Activated CD8-positive, alpha-beta memory T cell treated with anti-CD3 and anti-CD28 coated beads, Interleukin-2, amount 10 ng/mL, durations not matched to agents 7 days and 5 days (primary cell): ENCODE data around the gene GRAP. TPM values are rescaled to one million over a fixed set of nuclear protein-coding genes. Genes with fewer than 3 reads are reported as not detected.
A peak's percentile ranks its signal among the peaks of the same experiment; 100 is the strongest.

ENCODE experiments used
- ATAC-seq: fragments of 150-1000 bp; cut with Tn5 transposase; one replicate; pipeline ENCODE4 v1.10.0; 2021; ENCODE audit warnings: moderate library complexity
- CTCF ChIA-PET: fragments of 350-600 bp; sonication (Branson Sonifier 250); formaldehyde crosslinking; loops from one replicate; lab custom pipeline; 2021; ENCODE audit warnings: antibody characterized with exemption; lab: Charles Lee
- DNase-seq: peaks from one replicate; pipeline ENCODE4 v3.0.0-alpha.2; 2020
- H3K27ac Mint-ChIP-seq: one replicate; pipeline ENCODE4 v1.8.0; 2021; ENCODE audit warnings: mild to moderate bottlenecking, mixed read lengths
- H3K27me3 Mint-ChIP-seq: one replicate; pipeline ENCODE4 v1.8.0; 2021; ENCODE audit warnings: mixed read lengths
- H3K36me3 Mint-ChIP-seq: one replicate; pipeline ENCODE4 v1.8.0; 2021; ENCODE audit warnings: mild to moderate bottlenecking, mixed read lengths
- H3K4me1 Mint-ChIP-seq: one replicate; pipeline ENCODE4 v1.8.0; 2021; ENCODE audit warnings: mixed read lengths
- H3K4me3 Mint-ChIP-seq: one replicate; pipeline ENCODE4 v1.8.0; 2021; ENCODE audit warnings: mild to moderate bottlenecking, moderate library complexity, mixed read lengths
- H3K9me3 Mint-ChIP-seq: one replicate; pipeline ENCODE4 v1.8.0; 2022; ENCODE audit warnings: low read depth, mixed read lengths
- total RNA-seq, 2 experiments: library from RNA; stranded (reverse); gene quantifications; one replicate each; pipeline ENCODE4 v1.2.3, GENCODE V29; 2021

The GRAP gene
- total RNA-seq, 2 experiments from 2014 or later: 9.7 to 10.4 TPM

DNA sequence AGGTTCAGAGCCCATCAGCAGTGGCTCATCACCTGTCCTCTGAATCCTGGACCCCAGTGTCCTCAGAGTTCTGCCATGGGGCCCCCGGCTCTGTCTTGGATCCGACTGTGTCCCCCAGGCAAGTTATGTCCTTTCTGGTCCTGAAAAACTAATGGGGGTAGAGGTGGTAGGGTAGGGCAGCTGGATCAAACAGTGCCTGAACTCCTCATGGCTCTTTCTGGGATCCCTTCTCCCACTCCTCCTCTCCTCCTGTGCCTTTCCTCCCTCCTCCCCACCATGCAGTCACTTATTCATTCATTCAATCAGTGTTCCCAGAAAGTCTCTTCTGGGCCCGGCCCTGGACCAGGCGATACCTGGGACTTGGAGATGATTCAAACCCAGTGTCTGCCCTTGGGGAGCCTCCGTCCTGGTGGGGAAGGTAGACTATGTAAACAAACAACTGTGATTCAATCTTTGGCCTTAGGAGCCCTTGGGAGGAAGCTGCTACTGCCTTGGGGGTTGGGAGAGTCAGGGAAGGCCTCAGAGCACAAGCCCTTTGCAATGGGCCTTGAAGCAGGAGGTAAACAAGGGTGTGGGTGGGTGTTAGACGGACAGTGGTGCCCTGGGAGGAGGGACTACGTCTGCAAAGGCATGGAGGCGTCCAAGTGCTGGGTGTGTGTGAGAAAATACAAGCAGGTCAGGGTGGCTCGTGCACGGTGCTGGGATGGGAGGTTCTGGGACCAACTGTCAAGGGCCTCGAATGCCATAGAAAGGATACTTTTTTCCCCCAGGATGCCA, 35.8 kb downstream of the GRAP start:
- H3K27ac Mint-ChIP-seq: no peak overlapping the region
- H3K4me3 Mint-ChIP-seq: no peak overlapping the region
- CTCF ChIA-PET: no interaction called here
- H3K27me3 Mint-ChIP-seq: peaks cover 15% of the 10 kb centered on the region
- ATAC-seq: no peak
- no peak for DNase-seq
- no peaks in the 10 kb centered on the region for H3K9me3 Mint-ChIP-seq
- H3K36me3 Mint-ChIP-seq: no peaks in the 10 kb centered on the region
- peaks cover 1% of the 10 kb centered on the region for H3K4me1 Mint-ChIP-seq

GRCh38 chr17:19009970-19010369, 36.8 kb downstream of the GRAP start:
- CTCF ChIA-PET: no interaction called here
- Mint-ChIP-seq H3K9me3 (no peaks in the 10 kb centered on the region), H3K27me3 (peaks cover 15% of the 10 kb centered on the region), H3K27ac (no peak overlapping the region), H3K4me1 (peaks cover 1% of the 10 kb centered on the region), H3K4me3 (no peak overlapping the region), H3K36me3 (no peaks in the 10 kb centered on the region)
- ATAC-seq (no peak), DNase-seq (no peak)

- H3K4me3 Mint-ChIP-seq: no peak overlapping the region
- H3K4me1 Mint-ChIP-seq: peaks cover 19% of the 10 kb centered on the region
- DNase-seq: no peak
- H3K9me3 Mint-ChIP-seq: no peaks in the 10 kb centered on the region
- CTCF ChIA-PET: no interaction called here
- no peak for ATAC-seq
- H3K27me3 Mint-ChIP-seq: peaks cover 15% of the 10 kb centered on the region
- no peak overlapping the region for H3K27ac Mint-ChIP-seq
- no peaks in the 10 kb centered on the region for H3K36me3 Mint-ChIP-seq
These were observed 40.1 kb downstream of the GRAP start for GRCh38 chr17:19006698-19007097.

GRCh38 chr17:19005789-19006430, 40.8 kb downstream of the GRAP start:
- no peak for ATAC-seq
- H3K4me1 Mint-ChIP-seq: peaks cover 19% of the 10 kb centered on the region
- H3K4me3 Mint-ChIP-seq: no peak overlapping the region
- peaks cover 15% of the 10 kb centered on the region for H3K27me3 Mint-ChIP-seq
- CTCF ChIA-PET: interaction anchor here (0.9 kb wide), 1 partner anchor 45 kb away, joined by 5 read pairs; no protein-coding TSS in a partner anchor
- no peak overlapping the region for H3K27ac Mint-ChIP-seq
- no peaks in the 10 kb centered on the region for H3K9me3 Mint-ChIP-seq
- no peak for DNase-seq
- H3K36me3 Mint-ChIP-seq: no peaks in the 10 kb centered on the region

- no peak for DNase-seq
- peak; percentile 6 for ATAC-seq
- Mint-ChIP-seq H3K9me3 (no peaks in the 10 kb centered on the region), H3K4me3 (no peak overlapping the region), H3K27ac (no peak overlapping the region), H3K27me3 (peaks cover 15% of the 10 kb centered on the region), H3K4me1 (peaks cover 19% of the 10 kb centered on the region), H3K36me3 (no peaks in the 10 kb centered on the region)
- CTCF ChIA-PET: interaction anchor here (0.9 to 3.8 kb wide), 3 partner anchors 44 to 380 kb away, joined by 4 to 15 read pairs (median 5); no protein-coding TSS in a partner anchor
These were observed 41.5 kb downstream of the GRAP start for GRCh38 chr17:19005137-19005773.

GRCh38 chr17:19004421-19005136, 42.2 kb downstream of the GRAP start, which contains the start of gene FAM83G:
Gene FAM83G (minus strand): TSS chr17:19004764. CDS start chr17:19004041, 723 bp downstream.
- no peaks in the 10 kb centered on the region for H3K36me3 Mint-ChIP-seq
- H3K27me3 Mint-ChIP-seq: peaks cover 15% of the 10 kb centered on the region
- ATAC-seq (peak; percentile 88), DNase-seq (peak; percentile 88)
- peaks cover 19% of the 10 kb centered on the region for H3K4me1 Mint-ChIP-seq
- H3K27ac Mint-ChIP-seq: peak within 1 kb of the TSS; percentile 70
- peak within 1 kb of the TSS; percentile 81 for H3K4me3 Mint-ChIP-seq
- CTCF ChIA-PET: interaction anchor here (1.4 to 3.8 kb wide), 3 partner anchors 44 to 644 kb away, joined by 3 to 15 read pairs (median 4); partner anchors contain the start of gene ALDH3A2
- H3K9me3 Mint-ChIP-seq: no peaks in the 10 kb centered on the region

DNA sequence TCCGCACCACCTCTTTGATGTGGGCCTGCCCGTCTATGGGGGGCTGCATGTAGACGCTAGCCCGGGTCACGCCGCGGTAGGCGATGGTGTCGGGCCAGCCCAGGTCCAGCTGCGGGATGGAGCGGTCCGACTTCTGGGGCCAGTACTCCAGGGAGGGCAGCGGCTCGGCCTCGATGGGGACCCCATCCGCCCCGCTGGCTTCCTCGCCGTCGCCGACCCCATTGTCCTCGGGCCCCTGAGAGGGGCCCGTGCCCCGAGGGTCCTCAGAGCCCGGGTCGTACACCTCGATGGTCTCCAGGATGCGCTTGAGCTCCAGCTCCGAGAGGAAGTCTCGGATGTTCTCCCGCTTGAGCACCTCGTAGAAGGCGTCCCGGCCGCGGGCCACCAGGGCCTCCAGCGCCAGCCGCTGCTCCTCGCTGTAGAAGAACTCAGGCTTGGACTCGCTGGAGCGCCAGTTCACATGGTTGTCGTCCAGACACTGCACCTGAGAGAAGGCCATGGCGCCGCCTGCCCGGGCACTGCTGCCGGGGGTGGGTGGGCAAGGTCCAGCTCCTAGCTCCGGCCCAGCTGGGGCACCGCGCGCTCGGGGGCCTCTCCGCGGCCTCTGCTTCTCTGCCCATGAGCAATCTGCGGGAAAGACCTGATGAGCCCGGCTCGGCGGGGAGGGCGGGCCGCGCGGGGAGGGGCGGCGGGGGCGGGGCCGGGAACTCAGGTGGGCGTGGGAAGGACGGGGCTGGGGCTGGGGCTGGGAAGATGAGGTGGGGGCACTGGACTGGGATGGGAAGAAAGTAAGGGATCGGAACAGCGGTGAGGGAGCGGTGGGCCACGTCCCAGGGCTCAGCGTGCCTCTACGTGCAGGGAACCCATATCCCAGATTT, 43.0 kb downstream of the GRAP start:
- peak overlapping the region; percentile 81 for H3K4me3 Mint-ChIP-seq
- CTCF ChIA-PET: interaction anchor here (1.4 to 3.8 kb wide), 3 partner anchors 43 to 645 kb away, joined by 3 to 15 read pairs (median 4); partner anchors contain the start of gene ALDH3A2
- no peaks in the 10 kb centered on the region for H3K36me3 Mint-ChIP-seq
- no peaks in the 10 kb centered on the region for H3K9me3 Mint-ChIP-seq
- peaks cover 15% of the 10 kb centered on the region for H3K27me3 Mint-ChIP-seq
- H3K4me1 Mint-ChIP-seq: peaks cover 19% of the 10 kb centered on the region
- ATAC-seq: peak; percentile 15
- peak; percentile 51 for DNase-seq
- H3K27ac Mint-ChIP-seq: peak overlapping the region; percentile 70

- H3K27me3 Mint-ChIP-seq: peaks cover 15% of the 10 kb centered on the region
- CTCF ChIA-PET: interaction anchor here (1.6 to 3.8 kb wide), 2 partner anchors 42 to 646 kb away, joined by 3 to 15 read pairs; partner anchors contain the start of gene ALDH3A2
- no peak for ATAC-seq
- H3K4me3 Mint-ChIP-seq: peak overlapping the region; percentile 81
- H3K36me3 Mint-ChIP-seq: no peaks in the 10 kb centered on the region
- no peak for DNase-seq
- no peaks in the 10 kb centered on the region for H3K9me3 Mint-ChIP-seq
- no peak overlapping the region for H3K27ac Mint-ChIP-seq
- H3K4me1 Mint-ChIP-seq: peaks cover 19% of the 10 kb centered on the region
These were observed 43.8 kb downstream of the GRAP start for GRCh38 chr17:19002805-19003542.

DNA sequence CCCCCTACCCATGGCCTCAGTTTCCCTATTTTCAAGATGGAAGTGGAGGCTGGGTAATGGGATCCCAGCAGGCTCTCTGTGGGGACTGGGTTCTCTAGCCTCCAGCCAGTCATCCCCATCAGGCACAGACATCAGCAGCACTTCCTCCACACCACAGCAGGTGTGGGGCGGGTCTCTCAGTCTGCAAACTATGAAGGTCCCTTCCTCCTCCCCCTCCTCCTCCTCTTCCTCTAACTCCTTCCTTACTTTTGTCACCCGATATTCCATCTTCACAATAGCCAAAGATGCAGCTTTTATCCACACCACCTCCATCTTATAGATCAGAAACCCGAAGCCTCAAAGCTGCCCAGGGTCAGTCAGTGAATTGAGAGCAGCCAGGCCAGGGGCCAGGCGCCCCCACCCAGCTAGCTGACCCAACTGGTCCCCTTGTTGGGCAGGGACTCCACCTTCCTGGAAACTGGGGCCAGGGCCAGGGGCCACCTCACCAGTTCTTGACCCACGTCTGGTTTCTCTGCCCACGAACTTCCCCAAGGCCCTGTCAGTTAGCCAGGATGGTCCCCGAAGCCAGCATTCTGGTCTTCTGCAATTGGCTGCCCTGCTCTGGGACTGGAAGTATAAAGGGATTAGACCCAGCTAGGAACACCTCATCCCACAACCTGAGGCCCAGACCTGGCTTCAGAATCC, 44.7 kb downstream of the GRAP start:
- DNase-seq (no peak), ATAC-seq (no peak)
- Mint-ChIP-seq H3K9me3 (no peaks in the 10 kb centered on the region), H3K4me1 (peaks cover 19% of the 10 kb centered on the region), H3K4me3 (no peak overlapping the region), H3K27me3 (peaks cover 7% of the 10 kb centered on the region), H3K27ac (peak overlapping the region; percentile 45), H3K36me3 (no peaks in the 10 kb centered on the region)
- CTCF ChIA-PET: interaction anchor here (3.8 kb wide), 1 partner anchor 41 kb away, joined by 15 read pairs; no protein-coding TSS in a partner anchor

GRCh38 chr17:19000531-19001325, 46.0 kb downstream of the GRAP start:
- peaks cover 8% of the 10 kb centered on the region for H3K36me3 Mint-ChIP-seq
- CTCF ChIA-PET: no interaction called here
- ATAC-seq (no peak), DNase-seq (no peak)
- H3K4me3 Mint-ChIP-seq: no peak overlapping the region
- H3K27ac Mint-ChIP-seq: no peak overlapping the region
- H3K9me3 Mint-ChIP-seq: peaks cover 2% of the 10 kb centered on the region
- no peaks in the 10 kb centered on the region for H3K27me3 Mint-ChIP-seq
- H3K4me1 Mint-ChIP-seq: peaks cover 19% of the 10 kb centered on the region
